HG03460 (cell line): Measurements from ENCODE around the gene SLC6A19.
"Not testable (repeated sequence)": the region's sequence is repeated elsewhere in the genome, so short reads cannot be mapped to it uniquely, and the experiment has no call there.

Experiments used
- ATAC-seq: cut with Tn5 transposase; IDR thresholded peaks from one replicate; pipeline ENCODE4 v1.9.1; 2021; ENCODE audit not compliant: unreplicated experiment

Gene SLC6A19

GRCh38 chr5:1201327-1202025 is at the start of gene SLC6A19:
SLC6A19 (plus strand) TSS chr5:1201595; CDS start chr5:1201651, 56 bp downstream.
- ATAC-seq, result no peak

DNA sequence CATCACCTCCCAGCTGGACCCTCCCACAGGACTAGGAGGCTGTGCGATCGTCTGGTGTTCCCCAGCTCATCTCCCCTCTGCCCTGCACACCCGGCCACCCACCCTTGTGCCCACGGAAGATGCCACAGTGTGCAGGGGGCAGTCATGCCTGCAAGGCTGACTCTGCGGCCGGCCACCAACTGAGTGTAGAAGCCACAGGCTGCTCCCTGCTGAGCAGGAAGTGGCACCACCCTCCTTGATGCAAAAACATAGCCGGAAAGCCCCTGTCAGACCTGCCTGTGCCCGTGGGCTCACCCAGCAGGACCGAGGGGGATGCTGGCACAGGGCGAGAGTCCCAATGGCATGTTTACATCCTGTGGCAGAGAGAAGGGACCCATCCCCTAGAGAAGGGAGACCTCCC is 49.2 kb upstream of the SLC6A19 start:
- no peak for ATAC-seq

- no peak for ATAC-seq
These were observed 48.6 kb upstream of the SLC6A19 start for GRCh38 chr5:1152771-1153282.

DNA sequence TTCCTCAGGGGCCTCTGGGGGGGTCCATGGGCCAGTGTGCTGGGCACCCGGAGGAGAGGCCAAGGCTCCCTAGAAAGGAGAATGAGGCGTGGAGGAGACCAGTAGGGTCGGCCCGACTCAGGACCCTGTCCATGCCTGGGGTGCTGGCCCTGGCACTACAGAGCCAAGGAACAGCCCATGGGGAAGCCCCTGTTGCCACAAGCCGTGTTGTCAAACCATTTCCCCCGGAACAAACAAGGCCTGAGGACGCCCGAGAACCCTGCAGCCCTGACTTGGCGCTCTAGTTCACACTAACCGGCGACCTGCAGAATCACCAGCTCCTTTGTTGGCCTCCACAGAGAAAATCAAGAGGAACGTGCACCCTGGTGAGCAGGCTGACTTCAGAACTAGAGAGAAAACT is 48.0 kb upstream of the SLC6A19 start:
- ATAC-seq, result no peak

- ATAC-seq, result no peak
These were observed 46.0 kb upstream of the SLC6A19 start for GRCh38 chr5:1155191-1156032.

DNA sequence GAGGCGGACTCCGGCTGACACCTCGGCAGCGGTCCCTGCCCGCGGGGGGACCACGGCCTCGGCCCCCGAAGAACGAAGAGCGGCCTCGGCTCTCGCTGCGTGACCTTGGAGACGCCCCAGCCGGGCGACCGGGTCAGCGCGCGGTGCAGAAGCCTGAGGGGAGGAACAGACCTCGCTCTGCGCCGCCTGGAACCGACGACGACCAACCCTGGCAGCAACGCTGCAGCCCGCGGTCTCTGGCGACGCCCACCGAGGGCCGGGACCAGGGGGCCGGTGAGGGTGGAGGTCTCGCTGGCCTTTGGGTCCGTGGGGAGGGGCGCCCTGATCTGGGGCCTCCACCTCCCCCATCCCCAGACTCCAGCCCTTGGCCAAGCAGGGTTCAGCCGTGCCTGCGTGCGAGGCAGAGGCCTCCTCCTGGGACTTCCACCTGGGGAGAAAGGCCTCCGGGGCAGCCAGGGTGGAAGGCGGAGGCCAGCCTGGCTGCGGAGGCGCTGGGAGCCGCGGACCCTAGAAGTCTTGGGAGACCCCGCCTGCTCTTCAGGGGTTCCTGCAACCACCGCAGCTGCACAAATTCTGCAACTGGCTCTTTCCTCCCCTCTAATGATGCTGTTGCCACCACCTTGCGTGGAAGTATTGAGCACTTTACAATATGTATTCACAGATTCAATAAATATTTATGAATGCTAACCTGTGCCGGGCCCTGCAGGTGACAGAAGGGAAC is 45.2 kb upstream of the SLC6A19 start:
- no peak for ATAC-seq

- no peak for ATAC-seq
These were observed 44.5 kb upstream of the SLC6A19 start for GRCh38 chr5:1156754-1157460.

DNA sequence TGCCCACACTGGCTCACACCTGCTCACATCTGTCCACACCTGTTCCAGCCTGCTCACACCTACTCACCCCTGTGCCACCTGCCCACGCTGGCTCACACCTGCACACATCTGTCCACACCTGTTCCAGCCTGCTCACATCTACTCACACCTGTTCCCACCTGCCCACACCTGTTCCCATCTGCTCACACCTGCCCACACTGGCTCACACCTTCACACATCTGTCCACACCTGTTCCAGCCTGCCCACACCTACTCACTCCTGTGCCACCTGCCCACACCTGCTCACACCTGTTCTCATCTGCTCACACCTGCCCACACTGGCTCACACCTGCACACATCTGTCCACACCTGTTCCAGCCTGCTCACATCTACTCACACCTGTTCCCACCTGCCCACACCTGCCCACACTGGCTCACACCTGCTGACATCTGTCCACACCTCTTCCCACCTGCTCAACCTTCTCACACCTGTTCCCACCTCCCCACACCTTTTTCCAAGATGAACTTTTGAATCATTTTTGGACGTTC is 43.9 kb upstream of the SLC6A19 start:
- ATAC-seq, result not testable (repeated sequence)

GRCh38 chr5:1158647-1159340 is 42.6 kb upstream of the SLC6A19 start:
- no peak for ATAC-seq

- no peak for ATAC-seq
These were observed 42.1 kb upstream of the SLC6A19 start for GRCh38 chr5:1159341-1159675.

- no peak for ATAC-seq
These were observed 41.5 kb upstream of the SLC6A19 start for GRCh38 chr5:1159774-1160406.

DNA sequence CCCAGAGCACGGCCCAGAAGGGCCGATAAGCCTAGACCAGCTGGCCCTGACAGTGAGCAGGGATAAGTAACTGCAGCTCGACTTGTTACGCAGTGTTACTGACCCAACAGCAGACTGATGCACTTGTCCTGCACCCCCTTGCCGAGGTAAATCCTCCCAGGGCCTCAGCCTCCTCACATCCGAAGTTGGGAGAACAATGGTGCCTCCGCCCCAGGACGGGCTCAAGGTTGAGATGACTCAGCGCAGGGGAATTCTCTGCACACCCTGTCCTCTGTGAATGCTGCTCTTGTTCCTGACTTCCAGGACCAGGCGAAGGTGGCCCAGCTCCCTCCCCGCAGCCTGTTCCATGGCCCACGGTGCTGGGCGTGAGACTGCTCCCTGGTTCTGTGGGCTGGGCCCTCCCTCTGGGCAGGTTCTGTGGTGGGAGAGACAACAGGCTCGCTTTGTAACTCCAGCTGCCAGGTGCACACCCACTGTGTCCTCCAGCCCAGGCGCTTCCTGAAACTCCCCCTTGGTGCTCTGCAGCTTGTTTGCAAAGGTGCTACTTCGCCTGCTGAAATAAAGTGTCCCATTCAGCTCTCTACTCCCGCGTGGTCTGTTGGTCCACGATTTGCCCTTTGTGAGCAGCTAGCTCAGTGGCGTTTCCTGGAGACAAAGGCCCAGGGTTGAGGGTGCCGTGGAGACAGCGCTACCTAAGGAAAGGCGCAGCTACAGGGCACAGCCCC is 40.1 kb upstream of the SLC6A19 start:
- no peak for ATAC-seq

GRCh38 chr5:1161833-1162229 is 39.6 kb upstream of the SLC6A19 start:
- no peak for ATAC-seq

DNA sequence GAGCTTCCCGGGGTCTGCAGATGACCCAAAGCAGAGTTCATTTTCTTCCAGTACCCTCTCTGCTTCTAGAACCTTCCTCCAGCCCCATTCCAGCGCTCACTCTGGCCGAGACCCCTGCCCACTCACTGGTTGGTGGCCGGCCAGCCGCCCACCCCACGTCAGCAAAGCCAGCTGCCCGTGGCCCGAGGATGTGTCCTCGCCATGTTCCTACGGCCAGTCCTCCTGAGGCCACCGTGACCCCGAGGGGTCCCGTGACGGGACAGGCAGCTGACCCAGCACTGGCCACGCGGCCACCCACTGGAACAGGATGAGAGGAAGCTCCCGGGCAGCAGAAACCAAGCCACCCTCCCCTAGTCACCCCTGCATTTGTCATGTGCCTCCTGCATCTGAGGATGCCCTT is 39.1 kb upstream of the SLC6A19 start:
- ATAC-seq, result no peak

DNA sequence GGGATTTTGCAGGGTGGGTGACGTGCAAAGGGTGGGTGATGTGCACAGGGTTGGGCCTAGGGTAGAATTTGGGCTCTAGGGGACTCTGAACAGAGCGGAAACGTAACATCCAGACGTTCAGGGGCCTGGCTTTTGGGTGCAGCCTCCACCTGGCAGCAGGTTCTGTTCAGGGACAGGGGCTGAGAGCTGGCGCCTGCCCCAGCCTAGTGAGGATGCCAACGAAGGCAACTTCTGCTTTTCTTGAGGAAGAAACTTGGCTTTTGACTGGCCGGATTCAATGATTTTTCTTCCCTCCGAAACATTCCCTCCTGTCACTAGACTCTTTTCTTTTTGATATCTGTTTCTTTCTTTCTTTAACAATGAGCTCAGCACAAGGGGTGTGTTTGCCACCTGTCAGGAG is 38.6 kb upstream of the SLC6A19 start:
- no peak for ATAC-seq

- no peak for ATAC-seq
These were observed 38.0 kb upstream of the SLC6A19 start for GRCh38 chr5:1163366-1163765.

GRCh38 chr5:1163879-1164278 is 37.5 kb upstream of the SLC6A19 start:
- ATAC-seq, result no peak

DNA sequence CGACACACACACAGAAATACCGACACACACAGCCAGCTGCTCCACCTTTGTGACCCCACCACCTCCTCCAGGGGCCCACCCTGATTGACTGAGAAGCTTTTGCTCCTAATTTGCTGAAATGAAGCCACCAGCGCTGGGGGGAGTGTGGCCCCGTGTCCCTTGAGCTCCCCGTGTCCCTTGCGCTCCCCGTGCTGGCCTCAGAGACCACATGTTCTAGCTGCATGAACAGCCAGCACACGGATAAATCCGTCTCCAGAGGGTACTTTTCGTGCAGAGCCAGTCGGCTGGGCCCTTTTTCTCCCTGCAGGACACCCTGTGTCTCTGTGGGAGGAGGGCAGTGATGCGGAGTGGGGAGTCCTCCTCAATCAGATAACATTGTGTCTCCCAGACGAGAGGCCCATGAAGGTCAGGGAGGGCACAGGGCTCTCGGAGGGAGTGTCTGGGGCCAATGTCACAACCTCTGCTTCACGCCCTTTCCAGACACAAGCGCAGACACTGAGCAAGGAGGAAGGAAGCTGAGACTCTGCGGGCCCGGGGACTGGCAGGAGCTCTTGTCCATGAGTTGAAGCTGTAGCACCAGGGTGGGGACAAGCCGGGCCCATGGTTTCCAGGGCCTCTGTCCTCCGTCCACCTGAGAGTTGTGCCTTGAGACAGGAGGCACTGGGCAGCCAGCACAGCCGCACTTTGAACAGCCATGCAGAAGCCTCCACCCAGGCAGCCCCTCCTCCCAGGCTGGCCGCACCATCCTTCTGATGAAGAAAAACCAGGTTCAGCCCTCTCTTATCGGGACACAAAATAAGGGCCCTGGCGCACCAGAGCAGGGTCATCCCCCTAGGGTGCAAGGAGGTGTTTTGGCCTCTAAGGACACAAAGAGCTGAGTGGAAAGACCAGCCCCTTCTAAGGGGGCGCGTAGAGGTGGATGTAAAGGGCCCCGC is 36.4 kb upstream of the SLC6A19 start:
- ATAC-seq, result no peak
